T follicular helper cell (primary cell): Measurements from ENCODE around the gene RPL6.

Experiments used
- DNase-seq: peaks from one replicate; pipeline ENCODE4 v3.0.0-alpha.2; 2020; ENCODE audit warnings: low read depth

Gene RPL6

GRCh38 chr12:112380663-112381405 is 28.6 kb downstream of the RPL6 start:
- DNase-seq = no peak

GRCh38 chr12:112375105-112375504 is 34.3 kb downstream of the RPL6 start:
- no peak for DNase-seq

GRCh38 chr12:112374166-112374740 is 35.2 kb downstream of the RPL6 start:
- no peak for DNase-seq

DNA sequence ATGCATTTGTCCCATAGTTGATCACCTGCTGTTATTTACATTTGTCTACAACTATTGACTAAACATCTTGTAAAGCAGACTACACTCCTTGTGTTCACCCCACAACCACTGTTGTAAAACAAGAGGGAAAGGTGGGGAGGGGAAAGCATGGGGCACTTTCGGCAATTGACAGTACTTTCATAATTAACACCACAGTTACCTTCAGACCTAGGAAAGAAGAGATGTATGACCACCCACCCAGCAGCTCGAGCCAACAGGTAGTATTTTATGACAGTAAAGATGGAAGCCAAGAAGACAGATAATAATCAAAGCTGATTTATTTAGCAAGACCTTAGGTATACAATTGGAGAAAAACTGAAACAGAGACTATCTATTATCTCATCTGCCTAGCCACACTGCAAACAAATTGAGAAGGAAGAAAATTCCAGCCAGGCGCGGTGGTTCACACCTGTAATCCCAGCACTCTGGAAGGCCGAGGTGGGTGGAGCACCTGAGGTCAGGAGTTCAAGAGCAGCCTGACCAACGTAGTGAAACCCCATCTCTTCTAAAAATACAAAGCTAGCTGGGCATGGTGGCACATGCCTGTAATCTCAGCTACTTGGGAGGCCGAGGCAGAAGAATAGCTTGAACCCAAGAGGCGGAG is 38.4 kb downstream of the RPL6 start:
- no peak for DNase-seq

DNA sequence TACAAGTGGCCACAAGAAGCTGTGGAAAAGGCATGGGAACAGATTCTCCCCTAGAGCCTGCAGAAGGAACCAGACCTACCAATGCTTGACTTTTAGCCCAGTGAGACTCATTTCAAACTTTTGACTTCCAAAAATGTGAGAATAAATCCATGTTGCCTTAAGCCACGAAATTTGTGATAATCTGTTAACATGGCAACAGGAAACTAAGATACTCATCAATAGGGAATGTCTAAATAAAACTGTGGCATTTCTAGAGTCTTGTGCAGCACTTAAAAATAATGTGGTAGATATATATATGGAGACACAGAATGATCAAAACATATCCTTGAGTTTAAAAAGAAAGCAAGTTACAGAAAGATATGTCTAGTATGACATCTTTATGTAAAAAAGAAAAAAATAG is 39.2 kb downstream of the RPL6 start:
- DNase-seq = no peak

DNA sequence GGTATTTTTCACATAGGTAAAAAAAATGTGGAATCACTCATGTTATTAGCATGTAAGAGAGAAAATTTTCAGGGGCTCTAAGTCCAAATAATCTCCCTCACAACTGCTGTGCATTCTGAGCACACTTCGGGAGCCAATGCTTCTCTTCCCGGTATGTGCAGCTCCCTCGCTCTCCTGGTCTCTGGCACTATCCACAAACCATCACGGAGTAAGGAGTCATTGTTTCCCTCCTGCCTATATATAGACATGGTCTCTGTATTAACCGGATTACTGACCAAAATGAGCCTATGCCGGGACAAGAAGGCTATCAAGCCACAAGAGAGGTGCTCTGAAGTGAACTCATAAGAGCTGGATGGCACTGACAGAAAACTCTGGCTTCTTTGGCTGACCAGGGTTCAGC is 40.5 kb downstream of the RPL6 start:
- DNase-seq = no peak

- DNase-seq = no peak
Observed at GRCh38 chr12:112367965-112368364, 41.4 kb downstream of the RPL6 start.

- DNase-seq = no peak
Observed at GRCh38 chr12:112362310-112362709, 47.1 kb downstream of the RPL6 start.

GRCh38 chr12:112361271-112361670 is 48.1 kb downstream of the RPL6 start:
- no peak for DNase-seq

GRCh38 chr12:112359290-112359689 is 50.1 kb downstream of the RPL6 start:
- DNase-seq = no peak

GRCh38 chr12:112357214-112357613 is 52.2 kb downstream of the RPL6 start:
- no peak for DNase-seq
